Karpas-422 (cell line): ENCODE data around the gene SCNM1. TPM values are rescaled to one million over a fixed set of nuclear protein-coding genes. Genes with fewer than 3 reads are reported as not detected.
A peak's percentile ranks its signal among the peaks of the same experiment; 100 is the strongest.

ENCODE experiments used
- DNase-seq: peaks from one replicate; pipeline ENCODE4 v3.0.0-alpha.2; 2015
- H2AFZ ChIP-seq: fragments of 200-600 bp; sonication (generic); 2 replicates; pipeline ENCODE4 v1.6.1; 2014; ENCODE audit warnings: antibody characterized with exemption, low read length, mixed read lengths
- H3K27ac ChIP-seq: fragments of 200-600 bp; sonication (generic); 2 replicates; pipeline ENCODE4 v1.5.1; 2014; ENCODE audit warnings: mild to moderate bottlenecking, low read length, moderate library complexity
- H3K27me3 ChIP-seq: fragments of 200-600 bp; sonication (generic); 2 replicates; pipeline ENCODE4 v1.6.1; 2014; ENCODE audit warnings: low read length, mixed read lengths
- H3K36me3 ChIP-seq: fragments of 200-600 bp; sonication (generic); 2 replicates; pipeline ENCODE4 v1.6.1; 2014; ENCODE audit warnings: low read length, mixed read lengths; ENCODE audit not compliant: insufficient read depth
- H3K4me1 ChIP-seq: fragments of 200-600 bp; sonication (generic); 2 replicates; pipeline ENCODE4 v1.6.1; 2014; ENCODE audit warnings: mild to moderate bottlenecking, low read length, mixed read lengths
- H3K4me2 ChIP-seq: fragments of 200-600 bp; sonication (generic); 2 replicates; pipeline ENCODE4 v1.6.1; 2014; ENCODE audit warnings: low read length, low read depth, mild to moderate bottlenecking; ENCODE audit not compliant: poor library complexity, severe bottlenecking
- H3K4me3 ChIP-seq: fragments of 200-600 bp; sonication (generic); 2 replicates; pipeline ENCODE4 v1.5.1; 2014; ENCODE audit warnings: mild to moderate bottlenecking, antibody characterized with exemption, low read length, mixed read lengths
- H3K79me2 ChIP-seq: fragments of 200-600 bp; sonication (generic); 2 replicates; pipeline ENCODE4 v1.6.1; 2014; ENCODE audit warnings: mild to moderate bottlenecking, low read length, mixed read lengths
- H3K9ac ChIP-seq: fragments of 200-600 bp; sonication (generic); 2 replicates; pipeline ENCODE4 v1.6.0; 2014; ENCODE audit warnings: low read length
- H3K9me2 ChIP-seq: fragments of 200-600 bp; sonication (generic), shearing (Covaris generic); replicated peaks from 2 replicates; pipeline ENCODE4 v1.6.0; 2014; ENCODE audit warnings: mild to moderate bottlenecking, low read length, moderate library complexity; ENCODE audit not compliant: insufficient read depth
- H3K9me3 ChIP-seq: fragments of 300-700, 200-600 bp; sonication (generic); 2 replicates; pipeline ENCODE4 v1.6.1; 2014; ENCODE audit warnings: low read length, mixed read lengths
- H4K20me1 ChIP-seq: fragments of 200-600 bp; sonication (generic); 2 replicates; pipeline ENCODE4 v1.6.1; 2014; ENCODE audit warnings: mild to moderate bottlenecking, antibody characterized with exemption, low read length, low read depth; ENCODE audit not compliant: insufficient read depth
- total RNA-seq: library from RNA; depleted of rRNA; stranded (reverse); fragments of >200 nt; shearing (Covaris generic); gene quantifications from 2 replicates; pipeline ENCODE4 v1.2.3, GENCODE V29; 2014; ENCODE audit warnings: low replicate concordance; rRNA removed

The SCNM1 gene
- total RNA-seq, result 78.9 and 84.1 TPM in 2 replicates

- Histone ChIP-seq H3K27me3 (no peaks in the 10 kb centered on the region), H3K9me3 (no peaks in the 10 kb centered on the region), H3K79me2 (peaks cover 22% of the 10 kb centered on the region), H4K20me1 (no peaks in the 10 kb centered on the region), H3K27ac (peak within 1 kb of the TSS; percentile 69), H3K4me3 (peak within 1 kb of the TSS; percentile 96), H3K4me2 (peak within 1 kb of the TSS; percentile 91), H3K9me2 (no peaks in the 10 kb centered on the region), H3K36me3 (peaks cover 9% of the 10 kb centered on the region; the same call in 1 of the 2 replicates), H3K9ac (peak within 1 kb of the TSS; percentile 96), H2AFZ (peak within 1 kb of the TSS; percentile 65; the same call in 1 of the 2 replicates), H3K4me1 (peaks cover 34% of the 10 kb centered on the region)
- DNase-seq, result peak; percentile 100
These were observed at the start of gene SCNM1, which contains the start of gene LYSMD1 for GRCh38 chr1:151165738-151166504. TSS of gene SCNM1 (plus strand) at chr1:151166144. CDS start at chr1:151166153, 9 bp downstream. TSS of gene LYSMD1 (minus strand) at chr1:151165902. CDS start at chr1:151165258, 644 bp downstream.

GRCh38 chr1:151124763-151125403 is 41.1 kb upstream of the SCNM1 start:
- DNase-seq, result no peak
- no peak overlapping the region for H3K4me3 ChIP-seq
- no peaks in the 10 kb centered on the region for H4K20me1 ChIP-seq
- H2AFZ ChIP-seq, result no peak overlapping the region
- H3K79me2 ChIP-seq, result no peaks in the 10 kb centered on the region
- no peak overlapping the region for H3K4me2 ChIP-seq
- H3K4me1 ChIP-seq, result no peaks in the 10 kb centered on the region
- H3K36me3 ChIP-seq, result no peaks in the 10 kb centered on the region
- H3K27me3 ChIP-seq, result no peaks in the 10 kb centered on the region
- H3K9me2 ChIP-seq, result no peaks in the 10 kb centered on the region
- no peaks in the 10 kb centered on the region for H3K9me3 ChIP-seq
- no peak overlapping the region for H3K9ac ChIP-seq
- H3K27ac ChIP-seq, result no peak overlapping the region

GRCh38 chr1:151128800-151129199 is 37.1 kb upstream of the SCNM1 start:
- no peak overlapping the region for H3K4me2 ChIP-seq
- no peak overlapping the region for H2AFZ ChIP-seq
- H3K79me2 ChIP-seq, result no peaks in the 10 kb centered on the region
- no peak overlapping the region for H3K27ac ChIP-seq
- H3K9ac ChIP-seq, result no peak overlapping the region
- H3K4me3 ChIP-seq, result no peak overlapping the region
- no peaks in the 10 kb centered on the region for H3K4me1 ChIP-seq
- no peaks in the 10 kb centered on the region for H3K9me3 ChIP-seq
- no peaks in the 10 kb centered on the region for H3K36me3 ChIP-seq
- H3K27me3 ChIP-seq, result no peaks in the 10 kb centered on the region
- no peaks in the 10 kb centered on the region for H4K20me1 ChIP-seq
- DNase-seq, result no peak
- H3K9me2 ChIP-seq, result no peaks in the 10 kb centered on the region

GRCh38 chr1:151130987-151131586 is 34.9 kb upstream of the SCNM1 start:
- Histone ChIP-seq H3K9ac (no peak overlapping the region), H3K4me2 (no peak overlapping the region), H3K36me3 (no peaks in the 10 kb centered on the region), H3K79me2 (no peaks in the 10 kb centered on the region), H2AFZ (no peak overlapping the region), H3K27ac (no peak overlapping the region), H3K9me3 (no peaks in the 10 kb centered on the region), H3K4me1 (no peaks in the 10 kb centered on the region), H3K9me2 (no peaks in the 10 kb centered on the region), H3K4me3 (no peak overlapping the region), H4K20me1 (no peaks in the 10 kb centered on the region), H3K27me3 (no peaks in the 10 kb centered on the region)
- DNase-seq, result no peak

GRCh38 chr1:151131701-151132334 is 34.1 kb upstream of the SCNM1 start:
- H3K79me2 ChIP-seq, result no peaks in the 10 kb centered on the region
- H3K4me2 ChIP-seq, result no peak overlapping the region
- no peak overlapping the region for H3K9ac ChIP-seq
- H4K20me1 ChIP-seq, result no peaks in the 10 kb centered on the region
- no peaks in the 10 kb centered on the region for H3K27me3 ChIP-seq
- H3K36me3 ChIP-seq, result no peaks in the 10 kb centered on the region
- no peak overlapping the region for H3K4me3 ChIP-seq
- no peak for DNase-seq
- H3K27ac ChIP-seq, result no peak overlapping the region
- no peaks in the 10 kb centered on the region for H3K9me2 ChIP-seq
- no peaks in the 10 kb centered on the region for H3K4me1 ChIP-seq
- no peak overlapping the region for H2AFZ ChIP-seq
- no peaks in the 10 kb centered on the region for H3K9me3 ChIP-seq

- Histone ChIP-seq H3K4me3 (no peak overlapping the region), H3K9ac (no peak overlapping the region), H3K4me1 (no peaks in the 10 kb centered on the region), H3K4me2 (no peak overlapping the region), H4K20me1 (no peaks in the 10 kb centered on the region), H3K9me3 (no peaks in the 10 kb centered on the region), H3K27me3 (no peaks in the 10 kb centered on the region), H2AFZ (no peak overlapping the region), H3K27ac (no peak overlapping the region), H3K79me2 (no peaks in the 10 kb centered on the region), H3K9me2 (no peaks in the 10 kb centered on the region), H3K36me3 (no peaks in the 10 kb centered on the region)
- no peak for DNase-seq
These were observed 33.5 kb upstream of the SCNM1 start for GRCh38 chr1:151132335-151133017.

GRCh38 chr1:151133018-151133806 is 32.7 kb upstream of the SCNM1 start:
- no peaks in the 10 kb centered on the region for H3K79me2 ChIP-seq
- H3K36me3 ChIP-seq, result no peaks in the 10 kb centered on the region
- DNase-seq, result no peak
- H3K9me3 ChIP-seq, result no peaks in the 10 kb centered on the region
- H3K27me3 ChIP-seq, result no peaks in the 10 kb centered on the region
- no peak overlapping the region for H3K27ac ChIP-seq
- no peaks in the 10 kb centered on the region for H3K4me1 ChIP-seq
- no peak overlapping the region for H3K9ac ChIP-seq
- no peaks in the 10 kb centered on the region for H3K9me2 ChIP-seq
- no peaks in the 10 kb centered on the region for H4K20me1 ChIP-seq
- no peak overlapping the region for H3K4me3 ChIP-seq
- H3K4me2 ChIP-seq, result no peak overlapping the region
- no peak overlapping the region for H2AFZ ChIP-seq
